Prostate gland (tissue), 2 donors: ENCODE measurements around the gene MAGI2. TPM values are rescaled to one million over a fixed set of nuclear protein-coding genes. Genes with fewer than 3 reads are reported as not detected.

Source experiments
- DNase-seq: peaks from one replicate; pipeline ENCODE4 v3.0.0-alpha.2; 2019; ENCODE audit warnings: low spot score
- H3K27ac ChIP-seq, 2 donors: fragments of 200-600 bp; sonication (generic); 2 replicates each; pipeline ENCODE4 v1.5.1; 2017 to 2019
- H3K27me3 ChIP-seq: fragments of 200-600 bp; sonication (generic); replicated peaks from 2 replicates; pipeline ENCODE4 v1.5.1; 2019; ENCODE audit not compliant: insufficient read depth
- H3K36me3 ChIP-seq, 2 donors: fragments of 200-600 bp; sonication (generic); 1 replicate in 1 of 2; 2 replicates in 1 of 2; pipeline versions ENCODE4 v1.5.1 to v1.8.1; 2017 to 2019
- H3K4me1 ChIP-seq: fragments of 200-600 bp; sonication (generic); replicated peaks from 2 replicates; pipeline ENCODE4 v1.5.1; 2019
- H3K4me3 ChIP-seq, 2 donors: fragments of 200-600 bp; sonication (generic); 2 replicates each; pipeline ENCODE4 v1.5.1; 2017 to 2019
- H3K9me3 ChIP-seq: fragments of 200-600 bp; sonication (generic); 2 replicates; pipeline ENCODE4 v1.5.1; 2017
- POLR2A ChIP-seq: fragments of 450-650 bp; IDR thresholded peaks from one replicate; pipeline ENCODE4 v1.6.1; 2016; ENCODE audit warnings: antibody characterized with exemption, mild to moderate bottlenecking
- POLR2AphosphoS5 ChIP-seq: sonication (generic); formaldehyde crosslinking; IDR thresholded peaks from one replicate; pipeline ENCODE4 v1.6.1; 2017; ENCODE audit warnings: antibody characterized with exemption
- WGBS: methylation state at CpG from one replicate; pipeline ENCODE4 v1.1.5; 2018; 5-methylcytosine and 5-hydroxymethylcytosine counted together
- intact Hi-C: fragments of 100-400 bp; cut with DNase I; formaldehyde crosslinking; loops from one replicate; pipeline ENCODE4 v1.14.2; 2022
- total RNA-seq, 2 donors: library from RNA; depleted of rRNA; stranded (reverse); fragments of >200 nt; gene quantifications; one replicate each; pipeline ENCODE4 v1.1.0, GENCODE V29; 2016
- TF ChIP-seq, protein P1 (sequence below), 4 experiments: fragments of 200-600 bp in 2 of 4; fragments of 450-650 bp in 2 of 4; sonication (generic) in 2 of 4; IDR thresholded peaks; 1 replicate in 3 of 4; 2 replicates in 1 of 4; pipeline ENCODE4 v1.5.1; 2016 to 2019; ENCODE audit warnings: antibody characterized with exemption in 4 of 4, mild to moderate bottlenecking in 2 of 4, moderate library complexity in 2 of 4

MAGI2 gene
- total RNA-seq, 2 donors from 2014 or later: 27.1 to 31.3 TPM

GRCh38 chr7:79292834-79293233 is 160.6 kb downstream of the MAGI2 start:
- Histone ChIP-seq H3K27me3 (no peaks in the 10 kb centered on the region), H3K4me3 (no peak overlapping the region), H3K9me3 (no peaks in the 10 kb centered on the region), H3K27ac (no peak overlapping the region), H3K4me1 (no peaks in the 10 kb centered on the region), H3K36me3 (no peaks in the 10 kb centered on the region)
- intact Hi-C loops: no loop called here
- 79% methylated on average over 2 of the region's 2 CpGs for WGBS
- TF ChIP-seq POLR2AphosphoS5: no peak
- TF ChIP-seq, protein P1, sequence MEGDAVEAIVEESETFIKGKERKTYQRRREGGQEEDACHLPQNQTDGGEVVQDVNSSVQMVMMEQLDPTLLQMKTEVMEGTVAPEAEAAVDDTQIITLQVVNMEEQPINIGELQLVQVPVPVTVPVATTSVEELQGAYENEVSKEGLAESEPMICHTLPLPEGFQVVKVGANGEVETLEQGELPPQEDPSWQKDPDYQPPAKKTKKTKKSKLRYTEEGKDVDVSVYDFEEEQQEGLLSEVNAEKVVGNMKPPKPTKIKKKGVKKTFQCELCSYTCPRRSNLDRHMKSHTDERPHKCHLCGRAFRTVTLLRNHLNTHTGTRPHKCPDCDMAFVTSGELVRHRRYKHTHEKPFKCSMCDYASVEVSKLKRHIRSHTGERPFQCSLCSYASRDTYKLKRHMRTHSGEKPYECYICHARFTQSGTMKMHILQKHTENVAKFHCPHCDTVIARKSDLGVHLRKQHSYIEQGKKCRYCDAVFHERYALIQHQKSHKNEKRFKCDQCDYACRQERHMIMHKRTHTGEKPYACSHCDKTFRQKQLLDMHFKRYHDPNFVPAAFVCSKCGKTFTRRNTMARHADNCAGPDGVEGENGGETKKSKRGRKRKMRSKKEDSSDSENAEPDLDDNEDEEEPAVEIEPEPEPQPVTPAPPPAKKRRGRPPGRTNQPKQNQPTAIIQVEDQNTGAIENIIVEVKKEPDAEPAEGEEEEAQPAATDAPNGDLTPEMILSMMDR (IDR thresholded peaks at IDR 0.05): no peak
- no peak for TF ChIP-seq POLR2A
- no peak for DNase-seq

DNA sequence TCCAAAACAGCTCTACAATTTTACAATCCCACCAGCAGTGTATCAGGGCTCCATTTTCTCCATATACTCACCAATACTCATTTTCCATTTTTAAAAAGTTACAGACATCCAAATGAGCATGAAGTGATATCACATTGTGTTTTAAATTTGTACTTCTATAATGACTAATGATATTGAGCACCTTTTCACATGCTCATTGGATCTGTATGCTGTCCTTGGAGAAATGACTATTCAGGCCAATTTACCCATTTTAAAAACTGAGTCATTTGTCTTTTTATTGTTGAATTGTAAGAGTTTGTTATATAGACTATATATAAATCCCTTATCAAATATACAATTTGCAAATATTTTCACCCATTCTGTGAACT is 162.0 kb downstream of the MAGI2 start:
- H3K4me3 ChIP-seq: no peak overlapping the region
- TF ChIP-seq POLR2AphosphoS5 (no peak), POLR2A (no peak)
- TF ChIP-seq, protein P1 (IDR thresholded peaks at IDR 0.05): no peak
- intact Hi-C loops: no loop called here
- no peaks in the 10 kb centered on the region for H3K9me3 ChIP-seq
- H3K4me1 ChIP-seq: no peaks in the 10 kb centered on the region
- no peaks in the 10 kb centered on the region for H3K36me3 ChIP-seq
- H3K27me3 ChIP-seq: no peaks in the 10 kb centered on the region
- no peak for DNase-seq
- H3K27ac ChIP-seq: no peak overlapping the region

DNA sequence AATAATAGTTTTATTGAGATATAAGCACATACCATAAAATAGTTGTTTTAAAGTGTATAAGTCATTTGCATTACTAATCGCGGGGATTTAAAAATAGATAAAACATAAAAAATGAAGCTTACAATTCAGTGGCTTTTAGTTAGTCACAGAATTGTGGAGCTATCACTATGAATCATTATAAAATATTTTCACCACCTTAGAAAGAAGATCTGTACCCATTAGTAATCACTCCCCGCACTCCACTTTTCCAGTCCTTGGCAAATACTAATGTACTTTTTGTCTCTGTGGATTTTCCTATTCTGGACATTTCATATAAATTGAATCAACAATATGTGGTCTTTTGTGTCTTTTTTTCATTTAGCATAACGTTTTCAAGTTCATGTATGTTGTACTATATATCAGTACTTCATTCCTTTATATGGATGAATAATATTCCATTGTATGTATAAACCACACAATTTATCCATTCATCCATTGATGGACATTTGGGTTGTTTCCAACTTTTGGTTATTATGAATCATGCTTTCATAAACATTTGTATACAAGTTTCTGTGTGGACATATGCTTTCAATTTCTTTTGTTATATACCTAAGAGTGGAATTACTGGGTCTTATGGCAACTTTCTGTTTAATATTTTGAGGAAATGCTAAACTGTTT is 162.5 kb downstream of the MAGI2 start:
- DNase-seq: no peak
- WGBS: 71% methylated on average over 4 of the region's 4 CpGs
- H3K36me3 ChIP-seq: no peaks in the 10 kb centered on the region
- H3K9me3 ChIP-seq: no peaks in the 10 kb centered on the region
- no peak overlapping the region for H3K27ac ChIP-seq
- no peak overlapping the region for H3K4me3 ChIP-seq
- H3K27me3 ChIP-seq: no peaks in the 10 kb centered on the region
- TF ChIP-seq POLR2AphosphoS5 (no peak), POLR2A (no peak)
- no peaks in the 10 kb centered on the region for H3K4me1 ChIP-seq
- intact Hi-C loops: no loop called here

DNA sequence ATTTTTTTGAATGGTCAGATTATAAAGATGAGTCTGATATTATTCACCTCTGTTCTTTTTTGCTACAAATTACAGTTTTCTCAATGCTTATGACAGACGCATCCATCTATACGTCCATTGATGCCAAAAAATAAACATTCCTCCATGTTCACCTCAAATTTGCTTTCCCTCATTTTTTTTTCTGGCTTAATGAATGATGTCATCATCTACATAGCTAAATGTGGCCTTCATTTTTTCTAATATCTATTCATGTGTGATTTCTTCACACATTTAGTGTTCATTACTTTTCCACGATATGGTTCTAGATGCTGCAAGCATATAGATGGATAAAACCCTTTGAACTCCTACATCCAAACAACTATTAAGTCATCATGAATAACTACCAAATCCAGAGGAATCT is 163.1 kb downstream of the MAGI2 start:
- H3K4me1 ChIP-seq: no peaks in the 10 kb centered on the region
- no peaks in the 10 kb centered on the region for H3K27me3 ChIP-seq
- no peaks in the 10 kb centered on the region for H3K36me3 ChIP-seq
- H3K4me3 ChIP-seq: no peak overlapping the region
- no peak overlapping the region for H3K27ac ChIP-seq
- H3K9me3 ChIP-seq: no peaks in the 10 kb centered on the region
- no peak for DNase-seq
- WGBS: 90% methylated on average over 3 of the region's 3 CpGs
- intact Hi-C loops: no loop called here
- no peak for TF ChIP-seq POLR2A
- TF ChIP-seq, protein P1 (IDR thresholded peaks at IDR 0.05): no peak
- no peak for TF ChIP-seq POLR2AphosphoS5

DNA sequence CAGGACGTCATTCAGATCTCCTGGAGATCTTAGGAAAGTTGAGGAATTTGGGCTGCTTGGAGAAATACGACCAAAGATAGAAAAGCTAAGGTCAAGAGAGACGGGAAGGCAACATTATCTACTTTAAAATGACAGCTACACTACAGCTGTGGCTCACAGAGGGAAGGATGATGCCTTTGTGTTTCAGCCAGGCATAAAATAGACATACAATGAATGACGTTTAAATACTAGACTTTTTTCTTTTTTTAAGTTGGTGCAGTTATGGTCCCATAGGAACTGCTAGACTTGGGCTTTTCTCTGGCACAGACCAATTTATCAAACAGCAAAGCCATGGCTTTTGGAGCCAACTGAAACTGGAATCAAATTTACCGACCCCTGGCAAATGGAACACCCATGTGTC is 164.8 kb downstream of the MAGI2 start:
- H3K36me3 ChIP-seq: no peaks in the 10 kb centered on the region
- H3K9me3 ChIP-seq: no peaks in the 10 kb centered on the region
- 57% methylated on average over 5 of the region's 5 CpGs for WGBS
- no peaks in the 10 kb centered on the region for H3K4me1 ChIP-seq
- intact Hi-C loops: no loop called here
- H3K27ac ChIP-seq: no peak overlapping the region
- H3K27me3 ChIP-seq: no peaks in the 10 kb centered on the region
- DNase-seq: no peak
- no peak for TF ChIP-seq POLR2AphosphoS5
- TF ChIP-seq POLR2A: no peak
- TF ChIP-seq, protein P1 (IDR thresholded peaks at IDR 0.05): no peak
- H3K4me3 ChIP-seq: no peak overlapping the region
